ENCODE data around the gene ZSCAN9.

Gene ZSCAN9

GRCh38 chr6:28248916-28249315 lies 23.8 kb downstream of the ZSCAN9 start:
- Histone ChIP-seq H3K18ac (ENCODE audit: low read length) (no peak overlapping the region), H3K36me3 (replicated peaks in 1 of 2; ENCODE audit: control insufficient read depth in 2 of 2, insufficient read depth in 2 of 2, low read length in 2 of 2) (peaks cover 26 to 55% of the 10 kb centered on the region in 2 donors), H3K9ac (ENCODE audit: low read depth, low read length, poor library complexity) (no peak overlapping the region), H3K27ac (replicated peaks; ENCODE audit: low read length) (no peak overlapping the region), H2BK5ac (ENCODE audit: low read length) (no peak overlapping the region), H3K4ac (ENCODE audit: low read length) (no peak overlapping the region), H2BK15ac (ENCODE audit: low read length) (no peak overlapping the region), H2AFZ (ENCODE audit: low read length) (no peak overlapping the region), H3K4me1 (ENCODE audit: control insufficient read depth in 2 of 2, insufficient read depth in 1 of 2, low read depth in 1 of 2, low read length in 2 of 2) (peaks cover 3 to 5% of the 10 kb centered on the region in 2 donors), H3K4me2 (ENCODE audit: insufficient read depth, low read length, poor library complexity, severe bottlenecking) (no peak overlapping the region), H2AK5ac (ENCODE audit: low read depth, low read length) (no peak overlapping the region), H3K27me3 (ENCODE audit: control insufficient read depth in 3 of 3, insufficient read depth in 3 of 3, low read depth in 1 of 3, low read length in 3 of 3) (no peaks in the 10 kb centered on the region), H4K91ac (ENCODE audit: low read depth, low read length, poor library complexity) (no peak overlapping the region), H4K8ac (ENCODE audit: low read depth, low read length) (no peak overlapping the region), H2BK12ac (ENCODE audit: low read length) (no peak overlapping the region), H2BK120ac (ENCODE audit: low read depth, low read length) (no peak overlapping the region), H3K79me1 (ENCODE audit: low read depth, low read length) (no peaks in the 10 kb centered on the region), H3K14ac (ENCODE audit: low read length) (no peak overlapping the region), H3K23ac (ENCODE audit: low read depth, low read length, poor library complexity) (no peak overlapping the region), H3K9me3 (replicated peaks in 1 of 2; ENCODE audit: control insufficient read depth in 2 of 2, insufficient read depth in 1 of 2, low read depth in 1 of 2, low read length in 2 of 2) (no peaks in the 10 kb centered on the region), H3K4me3 (ENCODE audit: low read length in 2 of 2) (no peak overlapping the region)
- no CpG with 5 or more reads among the region's 1 CpG for WGBS, 2 donors (ENCODE audit: extremely low coverage in 2 of 2, insufficient read length in 2 of 2, insufficient replicate concordance in 1 of 2)
- DNase-seq (ENCODE audit: low spot score): no peak

DNA sequence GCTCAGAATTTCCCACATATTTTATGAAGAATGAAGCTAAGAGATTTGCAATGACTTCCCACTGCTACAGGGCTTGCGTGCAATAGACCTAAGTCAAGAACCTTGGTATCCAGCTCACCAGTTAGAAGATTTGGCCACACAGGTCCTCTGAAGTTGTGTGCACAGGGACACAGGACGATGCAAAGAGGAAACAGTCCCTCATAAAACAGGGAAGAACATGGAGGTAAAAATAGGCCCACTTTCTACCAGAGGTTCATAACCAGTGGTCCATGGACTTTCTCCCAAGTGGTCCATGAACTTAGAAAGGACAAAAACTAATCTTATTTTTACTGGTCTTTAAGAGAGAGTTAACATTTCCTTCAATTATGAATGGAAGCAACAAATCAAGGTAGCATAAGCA lies 25.7 kb downstream of the ZSCAN9 start:
- DNase-seq (ENCODE audit: low spot score): no peak
- Histone ChIP-seq H2BK120ac (ENCODE audit: low read depth, low read length) (no peak overlapping the region), H2BK12ac (ENCODE audit: low read length) (no peak overlapping the region), H2AK5ac (ENCODE audit: low read depth, low read length) (no peak overlapping the region), H3K23ac (ENCODE audit: low read depth, low read length, poor library complexity) (no peak overlapping the region), H4K91ac (ENCODE audit: low read depth, low read length, poor library complexity) (no peak overlapping the region), H3K14ac (ENCODE audit: low read length) (no peak overlapping the region), H3K27ac (replicated peaks; ENCODE audit: low read length) (no peak overlapping the region), H3K4me2 (ENCODE audit: insufficient read depth, low read length, poor library complexity, severe bottlenecking) (no peak overlapping the region), H3K27me3 (ENCODE audit: control insufficient read depth in 3 of 3, insufficient read depth in 3 of 3, low read depth in 1 of 3, low read length in 3 of 3) (no peaks in the 10 kb centered on the region), H2BK5ac (ENCODE audit: low read length) (no peak overlapping the region), H3K4ac (ENCODE audit: low read length) (no peak overlapping the region), H2BK15ac (ENCODE audit: low read length) (no peak overlapping the region), H3K36me3 (replicated peaks in 1 of 2; ENCODE audit: control insufficient read depth in 2 of 2, insufficient read depth in 2 of 2, low read length in 2 of 2) (peaks cover 14 to 37% of the 10 kb centered on the region in 2 donors), H3K79me1 (ENCODE audit: low read depth, low read length) (no peaks in the 10 kb centered on the region), H3K4me3 (ENCODE audit: low read length in 2 of 2) (peak overlapping the region in 1 of 2 donors; percentile 82), H2AFZ (ENCODE audit: low read length) (no peak overlapping the region), H3K9me3 (replicated peaks in 1 of 2; ENCODE audit: control insufficient read depth in 2 of 2, insufficient read depth in 1 of 2, low read depth in 1 of 2, low read length in 2 of 2) (no peaks in the 10 kb centered on the region), H3K9ac (ENCODE audit: low read depth, low read length, poor library complexity) (no peak overlapping the region), H3K18ac (ENCODE audit: low read length) (no peak overlapping the region), H3K4me1 (ENCODE audit: control insufficient read depth in 2 of 2, insufficient read depth in 1 of 2, low read depth in 1 of 2, low read length in 2 of 2) (peaks cover 3 to 5% of the 10 kb centered on the region in 2 donors), H4K8ac (ENCODE audit: low read depth, low read length) (no peak overlapping the region)
- WGBS, 2 donors (ENCODE audit: extremely low coverage in 2 of 2, insufficient read length in 2 of 2, insufficient replicate concordance in 1 of 2): no CpG with 5 or more reads among the region's 2 CpGs

DNA sequence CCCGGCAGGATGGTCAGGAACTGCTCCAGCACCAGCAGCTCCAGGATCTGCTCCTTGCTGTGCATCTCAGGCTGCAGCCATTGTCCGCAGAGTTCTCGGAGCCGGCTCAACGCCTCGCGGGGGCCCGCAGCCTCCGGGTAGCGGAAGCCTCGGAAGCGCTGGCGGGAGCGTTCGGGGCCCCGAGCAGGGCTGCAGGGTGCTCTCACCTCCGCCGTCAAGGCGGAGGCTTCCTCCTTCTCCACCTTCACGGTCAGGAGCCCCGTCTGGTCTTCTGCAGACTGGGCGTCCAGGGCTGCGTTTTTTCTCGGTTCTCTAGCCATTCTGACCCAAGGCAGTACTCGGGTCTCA lies 26.6 kb downstream of the ZSCAN9 start:
- H3K27ac ChIP-seq (replicated peaks; ENCODE audit: low read length): no peak overlapping the region

GRCh38 chr6:28252009-28252975 lies 27.2 kb downstream of the ZSCAN9 start, which contains the start of gene ZKSCAN4:
ZKSCAN4 (minus strand) TSS chr6:28252269; CDS start chr6:28251980, 289 bp downstream.
- WGBS, 2 donors (ENCODE audit: extremely low coverage in 2 of 2, insufficient read length in 2 of 2, insufficient replicate concordance in 1 of 2): no CpG with 5 or more reads among the region's 14 CpGs
- Histone ChIP-seq H3K9me3 (replicated peaks in 1 of 2; ENCODE audit: control insufficient read depth in 2 of 2, insufficient read depth in 1 of 2, low read depth in 1 of 2, low read length in 2 of 2) (no peaks in the 10 kb centered on the region), H3K18ac (ENCODE audit: low read length) (no peak within 1 kb of the TSS), H3K27ac (replicated peaks; ENCODE audit: low read length) (no peak within 1 kb of the TSS), H3K27me3 (ENCODE audit: control insufficient read depth in 3 of 3, insufficient read depth in 3 of 3, low read depth in 1 of 3, low read length in 3 of 3) (no peaks in the 10 kb centered on the region), H4K91ac (ENCODE audit: low read depth, low read length, poor library complexity) (no peak within 1 kb of the TSS), H3K4me2 (ENCODE audit: insufficient read depth, low read length, poor library complexity, severe bottlenecking) (peak within 1 kb of the TSS; percentile 66), H4K8ac (ENCODE audit: low read depth, low read length) (peak within 1 kb of the TSS; percentile 53), H3K9ac (ENCODE audit: low read depth, low read length, poor library complexity) (peak within 1 kb of the TSS; percentile 79), H2BK5ac (ENCODE audit: low read length) (no peak within 1 kb of the TSS), H2BK12ac (ENCODE audit: low read length) (no peak within 1 kb of the TSS), H2AK5ac (ENCODE audit: low read depth, low read length) (no peak within 1 kb of the TSS), H3K36me3 (replicated peaks in 1 of 2; ENCODE audit: control insufficient read depth in 2 of 2, insufficient read depth in 2 of 2, low read length in 2 of 2) (peaks cover 3 to 22% of the 10 kb centered on the region in 2 donors), H2BK15ac (ENCODE audit: low read length) (no peak within 1 kb of the TSS), H3K4ac (ENCODE audit: low read length) (no peak within 1 kb of the TSS), H2AFZ (ENCODE audit: low read length) (peak within 1 kb of the TSS; percentile 83), H3K14ac (ENCODE audit: low read length) (no peak within 1 kb of the TSS), H3K79me1 (ENCODE audit: low read depth, low read length) (no peaks in the 10 kb centered on the region), H3K4me1 (ENCODE audit: control insufficient read depth in 2 of 2, insufficient read depth in 1 of 2, low read depth in 1 of 2, low read length in 2 of 2) (peaks cover 3 to 5% of the 10 kb centered on the region in 2 donors), H3K4me3 (ENCODE audit: low read length in 2 of 2) (peak within 1 kb of the TSS; percentile 82 to 96), H2BK120ac (ENCODE audit: low read depth, low read length) (no peak within 1 kb of the TSS), H3K23ac (ENCODE audit: low read depth, low read length, poor library complexity) (no peak within 1 kb of the TSS)
- DNase-seq (ENCODE audit: low spot score): peak; percentile 79

More for the DNA sequence above, 26.6 kb downstream of the ZSCAN9 start:
- Histone ChIP-seq H3K4ac (ENCODE audit: low read length) (no peak overlapping the region), H3K4me3 (ENCODE audit: low read length in 2 of 2) (peak overlapping the region; percentile 82 to 96), H3K4me1 (ENCODE audit: control insufficient read depth in 2 of 2, insufficient read depth in 1 of 2, low read depth in 1 of 2, low read length in 2 of 2) (peaks cover 3 to 5% of the 10 kb centered on the region in 2 donors), H3K27me3 (ENCODE audit: control insufficient read depth in 3 of 3, insufficient read depth in 3 of 3, low read depth in 1 of 3, low read length in 3 of 3) (no peaks in the 10 kb centered on the region), H3K23ac (ENCODE audit: low read depth, low read length, poor library complexity) (no peak overlapping the region), H2AK5ac (ENCODE audit: low read depth, low read length) (no peak overlapping the region), H2AFZ (ENCODE audit: low read length) (peak overlapping the region; percentile 83), H3K9me3 (replicated peaks in 1 of 2; ENCODE audit: control insufficient read depth in 2 of 2, insufficient read depth in 1 of 2, low read depth in 1 of 2, low read length in 2 of 2) (no peaks in the 10 kb centered on the region), H4K8ac (ENCODE audit: low read depth, low read length) (no peak overlapping the region), H3K4me2 (ENCODE audit: insufficient read depth, low read length, poor library complexity, severe bottlenecking) (peak overlapping the region; percentile 66), H3K9ac (ENCODE audit: low read depth, low read length, poor library complexity) (peak overlapping the region; percentile 61), H3K36me3 (replicated peaks in 1 of 2; ENCODE audit: control insufficient read depth in 2 of 2, insufficient read depth in 2 of 2, low read length in 2 of 2) (peaks cover 6 to 28% of the 10 kb centered on the region in 2 donors), H3K18ac (ENCODE audit: low read length) (no peak overlapping the region), H2BK5ac (ENCODE audit: low read length) (no peak overlapping the region), H3K14ac (ENCODE audit: low read length) (no peak overlapping the region), H3K79me1 (ENCODE audit: low read depth, low read length) (no peaks in the 10 kb centered on the region), H4K91ac (ENCODE audit: low read depth, low read length, poor library complexity) (no peak overlapping the region), H2BK12ac (ENCODE audit: low read length) (no peak overlapping the region), H2BK15ac (ENCODE audit: low read length) (no peak overlapping the region), H2BK120ac (ENCODE audit: low read depth, low read length) (no peak overlapping the region)
- no CpG with 5 or more reads among the region's 25 CpGs for WGBS, 2 donors (ENCODE audit: extremely low coverage in 2 of 2, insufficient read length in 2 of 2, insufficient replicate concordance in 1 of 2)
- peak; percentile 8 for DNase-seq (ENCODE audit: low spot score)

All from neuronal stem cell (in vitro differentiated cells).